KMS-11 (cell line): ENCODE measurements around the gene LRRTM4.

Experiments used
- H2AFZ ChIP-seq: fragments of 200-600 bp; sonication (generic); 2 replicates; pipeline ENCODE4 v1.6.1; 2016; ENCODE audit warnings: antibody characterized with exemption, mixed run types, low read depth
- H3K27ac ChIP-seq: fragments of 200-600 bp; sonication (generic); 2 replicates; pipeline ENCODE4 v1.6.1; 2016; ENCODE audit warnings: mild to moderate bottlenecking, mixed run types
- H3K27me3 ChIP-seq: fragments of 200-600 bp; sonication (generic); 2 replicates; pipeline ENCODE4 v1.6.1; 2017; ENCODE audit warnings: mild to moderate bottlenecking, low read depth, mixed run types, moderate library complexity; ENCODE audit not compliant: insufficient read depth
- H3K36me3 ChIP-seq: fragments of 200-600 bp; sonication (generic); 2 replicates; pipeline ENCODE4 v1.6.1; 2017; ENCODE audit warnings: mild to moderate bottlenecking, mixed run types; ENCODE audit not compliant: insufficient read depth
- H3K4me1 ChIP-seq: fragments of 200-600 bp; sonication (generic); 2 replicates; pipeline ENCODE4 v1.6.1; 2016; ENCODE audit warnings: mild to moderate bottlenecking, low read depth, mixed run types; ENCODE audit not compliant: poor library complexity, severe bottlenecking
- H3K4me2 ChIP-seq: fragments of 200-600 bp; sonication (generic); 2 replicates; pipeline ENCODE4 v1.7.0; 2016; ENCODE audit warnings: mild to moderate bottlenecking, mixed run types
- H3K4me3 ChIP-seq: fragments of 200-600 bp; sonication (generic); IDR thresholded peaks from 2 replicates; pipeline ENCODE4 v1.6.1; 2017; ENCODE audit warnings: low read depth, low read length, mixed read lengths; ENCODE audit not compliant: insufficient read depth
- H3K79me2 ChIP-seq: fragments of 200-600 bp; sonication (generic); 2 replicates; pipeline ENCODE4 v1.6.1; 2016; ENCODE audit warnings: low read depth, mixed run types; ENCODE audit not compliant: insufficient read depth
- H3K9ac ChIP-seq: fragments of 200-600 bp; sonication (generic); 2 replicates; pipeline ENCODE4 v1.6.1; 2016; ENCODE audit warnings: mild to moderate bottlenecking, mixed run types
- H4K20me1 ChIP-seq: fragments of 200-600 bp; sonication (generic); 2 replicates; pipeline ENCODE4 v1.6.1; 2016; ENCODE audit warnings: mild to moderate bottlenecking, mixed run types; ENCODE audit not compliant: insufficient read depth
- TF ChIP-seq, protein P1 (sequence below): fragments of 200-600 bp; sonication (generic); conservative IDR thresholded peaks from 2 replicates; pipeline ENCODE4 v1.6.1; 2017; ENCODE audit warnings: low read depth, mild to moderate bottlenecking, antibody characterized with exemption, low read length, moderate library complexity, mixed read lengths

LRRTM4 gene

DNA sequence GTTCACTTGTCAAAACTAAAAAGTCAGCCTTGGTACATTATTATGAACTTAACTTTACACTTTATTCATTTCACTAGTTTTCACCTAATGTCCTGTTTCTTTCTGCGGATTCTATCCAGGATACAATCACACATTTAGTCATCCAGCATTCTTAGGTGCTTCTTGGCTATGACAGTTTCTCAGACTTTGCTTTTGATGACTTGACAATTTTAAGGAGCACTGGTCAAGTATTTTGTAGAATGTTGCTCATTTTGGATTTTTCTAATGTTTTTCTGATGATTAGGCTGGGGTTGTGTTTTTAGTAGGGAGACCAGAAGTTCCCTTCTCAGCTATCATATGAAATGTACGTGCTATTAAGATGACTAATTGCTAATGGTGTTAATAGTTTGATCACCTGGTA lies 601.2 kb downstream of the LRRTM4 start:
- Histone ChIP-seq H3K4me2 (no peak overlapping the region), H3K9ac (no peak overlapping the region), H2AFZ (no peak overlapping the region), H3K36me3 (no peaks in the 10 kb centered on the region), H3K27ac (no peak overlapping the region), H3K4me1 (no peaks in the 10 kb centered on the region), H4K20me1 (no peaks in the 10 kb centered on the region), H3K79me2 (no peaks in the 10 kb centered on the region), H3K27me3 (no peaks in the 10 kb centered on the region), H3K4me3 (no peak overlapping the region)
- TF ChIP-seq, protein P1, sequence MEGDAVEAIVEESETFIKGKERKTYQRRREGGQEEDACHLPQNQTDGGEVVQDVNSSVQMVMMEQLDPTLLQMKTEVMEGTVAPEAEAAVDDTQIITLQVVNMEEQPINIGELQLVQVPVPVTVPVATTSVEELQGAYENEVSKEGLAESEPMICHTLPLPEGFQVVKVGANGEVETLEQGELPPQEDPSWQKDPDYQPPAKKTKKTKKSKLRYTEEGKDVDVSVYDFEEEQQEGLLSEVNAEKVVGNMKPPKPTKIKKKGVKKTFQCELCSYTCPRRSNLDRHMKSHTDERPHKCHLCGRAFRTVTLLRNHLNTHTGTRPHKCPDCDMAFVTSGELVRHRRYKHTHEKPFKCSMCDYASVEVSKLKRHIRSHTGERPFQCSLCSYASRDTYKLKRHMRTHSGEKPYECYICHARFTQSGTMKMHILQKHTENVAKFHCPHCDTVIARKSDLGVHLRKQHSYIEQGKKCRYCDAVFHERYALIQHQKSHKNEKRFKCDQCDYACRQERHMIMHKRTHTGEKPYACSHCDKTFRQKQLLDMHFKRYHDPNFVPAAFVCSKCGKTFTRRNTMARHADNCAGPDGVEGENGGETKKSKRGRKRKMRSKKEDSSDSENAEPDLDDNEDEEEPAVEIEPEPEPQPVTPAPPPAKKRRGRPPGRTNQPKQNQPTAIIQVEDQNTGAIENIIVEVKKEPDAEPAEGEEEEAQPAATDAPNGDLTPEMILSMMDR, result no peak

GRCh38 chr2:76895469-76895868 lies 626.7 kb downstream of the LRRTM4 start:
- H3K4me2 ChIP-seq, result no peak overlapping the region
- no peaks in the 10 kb centered on the region for H3K79me2 ChIP-seq
- no peaks in the 10 kb centered on the region for H3K27me3 ChIP-seq
- H3K27ac ChIP-seq, result no peak overlapping the region
- H2AFZ ChIP-seq, result no peak overlapping the region
- no peaks in the 10 kb centered on the region for H3K4me1 ChIP-seq
- H3K9ac ChIP-seq, result no peak overlapping the region
- TF ChIP-seq, protein P1, result no peak
- no peaks in the 10 kb centered on the region for H3K36me3 ChIP-seq
- no peaks in the 10 kb centered on the region for H4K20me1 ChIP-seq
- H3K4me3 ChIP-seq, result no peak overlapping the region

DNA sequence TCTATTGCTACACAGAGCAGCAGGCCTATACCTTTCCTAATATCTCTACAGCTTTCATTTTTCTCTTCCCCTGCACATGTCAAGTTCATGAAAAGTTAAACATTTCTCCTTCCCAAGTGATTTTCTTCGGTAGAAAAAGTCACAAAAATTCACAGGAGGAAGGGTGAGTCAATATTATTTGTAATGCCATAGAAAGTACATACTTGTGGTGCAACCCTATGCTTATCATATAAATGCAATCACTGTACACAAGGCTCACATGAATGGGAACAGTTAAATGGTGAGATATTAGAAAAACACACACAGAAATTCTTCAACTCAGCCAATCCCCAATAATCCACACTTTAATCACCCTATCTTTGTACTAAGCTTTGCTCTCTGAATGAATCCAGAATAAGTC lies 651.6 kb downstream of the LRRTM4 start:
- no peaks in the 10 kb centered on the region for H4K20me1 ChIP-seq
- no peaks in the 10 kb centered on the region for H3K36me3 ChIP-seq
- no peaks in the 10 kb centered on the region for H3K4me1 ChIP-seq
- TF ChIP-seq, protein P1, result no peak
- H3K79me2 ChIP-seq, result no peaks in the 10 kb centered on the region
- H3K9ac ChIP-seq, result no peak overlapping the region
- H3K27ac ChIP-seq, result no peak overlapping the region
- H3K4me2 ChIP-seq, result no peak overlapping the region
- no peaks in the 10 kb centered on the region for H3K27me3 ChIP-seq
- no peak overlapping the region for H3K4me3 ChIP-seq
- no peak overlapping the region for H2AFZ ChIP-seq

DNA sequence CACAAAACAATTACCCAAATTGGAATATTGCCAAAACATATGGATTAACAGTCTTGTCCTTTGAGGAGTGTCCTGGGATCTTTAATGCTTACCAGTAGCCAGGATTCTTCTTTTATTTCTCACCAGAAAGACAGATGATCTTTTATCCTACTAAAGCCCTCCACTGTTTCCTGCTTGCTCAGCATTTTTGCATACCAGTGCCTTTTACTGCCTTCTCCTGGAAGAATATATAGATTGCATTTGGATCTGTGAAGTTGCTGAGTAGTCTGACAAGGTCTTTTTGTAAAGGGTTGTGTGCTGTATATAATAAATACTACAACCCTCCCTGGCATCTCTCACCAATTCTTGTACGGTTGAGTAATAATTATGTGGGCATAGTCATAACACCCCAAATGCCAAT lies 652.2 kb downstream of the LRRTM4 start:
- H3K9ac ChIP-seq, result no peak overlapping the region
- H3K4me2 ChIP-seq, result no peak overlapping the region
- no peaks in the 10 kb centered on the region for H3K4me1 ChIP-seq
- H2AFZ ChIP-seq, result no peak overlapping the region
- TF ChIP-seq, protein P1, result no peak
- no peaks in the 10 kb centered on the region for H3K79me2 ChIP-seq
- H3K36me3 ChIP-seq, result no peaks in the 10 kb centered on the region
- H3K4me3 ChIP-seq, result no peak overlapping the region
- no peaks in the 10 kb centered on the region for H4K20me1 ChIP-seq
- no peak overlapping the region for H3K27ac ChIP-seq
- H3K27me3 ChIP-seq, result no peaks in the 10 kb centered on the region
